ENCODE results near the gene TNN.

- TF ChIP-seq EP300 (IDR thresholded peaks at IDR 0.05; ENCODE audit: borderline replicate concordance) (no peak), TAF1 (IDR thresholded peaks at IDR 0.05; ENCODE audit: low read depth) (no peak), REST (IDR thresholded peaks at IDR 0.05; ENCODE audit: low read depth) (no peak)
Measured at GRCh38 chr1:175178456-175178855, 110.8 kb downstream of the TNN start.

All from Ishikawa (cell line).